Erythroblast (primary cell): Measurements from ENCODE around the gene WDR82.
A peak's percentile ranks its signal among the peaks of the same experiment; 100 is the strongest.

Source experiments
- DNase-seq, 2 experiments: peaks; one replicate each; lab custom pipeline; 2025; lab: John Stamatoyannopoulos, UW
- GATA1 ChIP-seq: IDR thresholded peaks from 2 replicates; pipeline ENCODE4 v1.6.1; 2011; ENCODE audit warnings: low read depth, mild to moderate bottlenecking, control low read depth, low read length, moderate library complexity
- POLR2A ChIP-seq: IDR thresholded peaks from 2 replicates; pipeline ENCODE4 v1.6.1; 2011; ENCODE audit warnings: mild to moderate bottlenecking, low read length

The WDR82 gene

GRCh38 chr3:52298149-52299098 is 20.0 kb upstream of the WDR82 start:
- no peak for DNase-seq

GRCh38 chr3:52297242-52298148 is 19.0 kb upstream of the WDR82 start:
- DNase-seq: no peak
- TF ChIP-seq GATA1: no peak
- TF ChIP-seq POLR2A: no peak

More at GRCh38 chr3:52298149-52299098, 20.0 kb upstream of the WDR82 start:
- TF ChIP-seq POLR2A (no peak), GATA1 (no peak)

- no peak for DNase-seq
- no peak for TF ChIP-seq GATA1
- no peak for TF ChIP-seq POLR2A
Observed at GRCh38 chr3:52295671-52296208, 17.3 kb upstream of the WDR82 start.

DNA sequence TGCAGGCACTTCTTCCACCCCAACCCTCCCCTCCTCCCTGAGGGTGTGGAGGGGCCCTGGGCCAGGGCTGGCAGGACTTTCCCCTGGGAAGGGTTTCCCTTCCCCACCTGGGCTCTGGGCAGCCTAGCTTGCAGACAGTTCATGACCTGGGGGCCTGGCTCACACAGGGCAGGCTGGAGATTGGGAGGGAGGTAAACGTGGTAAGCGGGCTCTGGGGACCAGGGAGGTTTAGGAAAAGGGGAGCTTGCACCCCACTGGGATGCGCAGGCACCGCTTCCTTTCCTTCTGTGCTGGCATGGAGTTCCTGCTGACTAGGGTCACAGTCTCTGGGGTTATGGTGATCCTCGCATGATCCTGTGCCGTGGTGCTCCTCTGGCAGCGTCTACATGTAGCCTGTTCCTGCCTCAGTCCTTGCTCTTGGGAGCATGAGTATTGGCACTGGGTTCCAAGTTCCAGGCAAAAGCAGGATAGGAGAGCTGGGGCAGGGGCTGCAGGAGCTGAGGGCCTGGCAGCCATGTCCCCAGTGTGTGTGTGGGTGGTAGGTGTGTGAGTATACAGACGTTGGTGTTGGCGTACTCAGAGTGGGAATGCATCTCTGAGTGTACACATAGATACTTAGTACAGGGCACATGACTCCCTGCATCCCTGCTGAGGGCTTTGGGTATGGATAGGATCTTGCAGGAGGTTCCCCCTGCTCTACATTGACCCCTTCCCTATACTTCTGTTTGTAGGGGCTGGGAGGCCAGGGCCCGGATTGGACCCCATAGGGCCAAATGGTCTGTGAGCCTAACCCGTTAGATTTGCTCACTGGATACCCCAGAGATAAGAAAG is 16.1 kb upstream of the WDR82 start:
- no peak for DNase-seq
- TF ChIP-seq POLR2A: no peak
- TF ChIP-seq GATA1: no peak

- DNase-seq: no peak
- no peak for TF ChIP-seq POLR2A
- TF ChIP-seq GATA1: no peak
Observed at GRCh38 chr3:52293491-52294319, 15.3 kb upstream of the WDR82 start.

DNA sequence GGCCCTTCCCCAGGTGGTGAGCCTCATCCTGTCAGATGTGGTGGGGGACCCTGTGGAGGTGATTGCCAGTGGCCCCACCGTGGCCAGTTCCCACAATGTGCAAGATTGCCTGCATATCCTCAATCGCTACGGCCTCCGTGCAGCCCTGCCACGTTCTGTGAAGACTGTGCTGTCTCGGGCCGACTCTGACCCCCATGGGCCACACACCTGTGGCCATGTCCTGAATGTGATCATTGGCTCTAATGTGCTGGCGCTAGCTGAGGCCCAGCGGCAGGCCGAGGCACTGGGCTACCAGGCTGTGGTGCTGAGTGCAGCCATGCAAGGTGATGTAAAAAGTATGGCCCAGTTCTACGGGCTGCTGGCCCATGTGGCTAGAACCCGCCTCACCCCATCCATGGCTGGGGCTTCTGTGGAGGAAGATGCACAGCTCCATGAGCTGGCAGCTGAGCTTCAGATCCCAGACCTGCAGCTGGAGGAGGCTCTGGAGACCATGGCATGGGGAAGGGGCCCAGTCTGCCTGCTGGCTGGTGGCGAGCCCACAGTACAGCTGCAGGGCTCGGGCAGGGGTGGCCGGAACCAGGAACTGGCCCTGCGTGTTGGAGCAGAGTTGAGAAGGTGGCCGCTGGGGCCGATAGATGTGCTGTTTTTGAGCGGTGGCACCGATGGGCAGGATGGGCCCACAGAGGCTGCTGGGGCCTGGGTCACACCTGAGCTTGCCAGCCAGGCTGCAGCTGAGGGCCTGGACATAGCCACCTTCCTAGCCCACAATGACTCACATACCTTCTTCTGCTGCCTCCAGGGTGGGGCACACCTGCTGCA is 14.0 kb upstream of the WDR82 start:
- no peak for DNase-seq
- TF ChIP-seq POLR2A (no peak), GATA1 (no peak)

DNA sequence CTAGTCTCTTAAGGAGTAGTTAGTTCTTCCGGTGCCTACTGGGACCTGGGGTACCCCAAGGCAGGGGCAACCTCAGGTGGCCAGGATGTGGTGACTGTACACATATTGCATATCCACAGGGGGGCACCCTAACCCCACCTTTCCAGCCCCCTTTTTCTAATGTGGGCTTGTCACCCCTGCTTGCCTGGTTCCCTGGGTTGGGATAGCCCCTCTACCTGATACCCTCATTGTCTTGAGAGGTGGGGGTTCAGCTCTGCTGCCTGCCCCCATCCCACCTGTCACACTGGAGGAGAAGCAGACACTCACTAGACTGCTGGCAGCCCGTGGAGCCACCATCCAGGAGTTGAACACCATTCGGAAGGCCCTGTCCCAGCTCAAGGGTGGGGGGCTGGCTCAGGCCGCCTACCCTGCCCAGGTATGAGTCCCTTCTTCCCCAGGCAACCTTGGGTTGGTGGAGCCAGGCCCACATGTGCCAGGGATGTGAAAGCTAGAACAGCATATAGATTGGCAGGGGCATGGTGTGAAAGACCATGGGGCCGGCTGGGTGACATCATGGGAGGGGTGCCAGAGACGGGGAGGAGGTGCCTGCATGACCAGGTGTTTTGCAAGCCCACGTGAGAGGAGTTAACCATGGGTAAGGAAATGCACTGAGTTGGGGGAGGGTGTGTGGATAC is 13.2 kb upstream of the WDR82 start:
- DNase-seq: peak; percentile 30 to 63
- TF ChIP-seq POLR2A (no peak), GATA1 (no peak)

DNA sequence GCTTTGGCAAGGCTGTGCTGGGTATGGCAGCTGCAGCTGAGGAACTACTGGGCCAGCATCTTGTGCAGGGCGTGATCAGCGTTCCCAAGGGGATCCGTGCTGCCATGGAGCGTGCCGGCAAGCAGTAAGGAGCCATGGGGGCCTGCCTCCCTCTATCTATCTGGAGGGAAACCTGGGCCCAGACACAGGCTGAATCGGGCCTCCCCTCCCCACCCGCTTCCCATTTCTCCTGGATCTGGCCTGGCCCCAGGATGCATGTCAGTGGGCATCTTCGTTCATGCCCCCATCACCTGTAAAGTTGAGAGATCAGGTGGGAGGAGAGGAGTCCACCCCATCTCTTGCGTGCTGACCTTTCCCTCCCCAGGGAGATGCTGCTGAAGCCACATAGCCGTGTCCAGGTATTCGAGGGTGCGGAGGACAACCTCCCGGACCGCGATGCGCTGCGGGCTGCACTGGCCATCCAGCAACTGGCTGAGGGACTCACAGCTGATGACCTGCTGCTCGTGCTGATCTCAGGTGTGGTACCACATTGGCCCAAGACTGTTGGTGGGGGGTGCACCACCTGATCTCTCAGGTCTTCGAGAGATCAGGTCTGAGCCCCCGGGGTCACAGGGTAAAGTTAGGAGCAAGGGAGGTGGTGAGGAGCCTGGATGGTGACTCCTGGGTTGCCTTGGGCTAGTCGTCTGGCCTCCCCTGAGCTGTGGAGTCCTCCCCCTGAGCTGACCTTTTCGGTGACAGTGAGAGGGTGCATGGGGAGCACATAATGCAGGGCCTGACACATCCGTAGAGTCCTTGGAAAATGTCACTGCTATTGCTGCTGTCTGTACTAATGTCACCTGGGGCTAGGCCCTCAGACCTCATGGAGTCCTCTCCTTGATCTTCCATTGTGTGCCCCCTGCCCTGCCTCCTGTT is 12.4 kb upstream of the WDR82 start:
- DNase-seq: no peak
- no peak for TF ChIP-seq GATA1
- no peak for TF ChIP-seq POLR2A

DNA sequence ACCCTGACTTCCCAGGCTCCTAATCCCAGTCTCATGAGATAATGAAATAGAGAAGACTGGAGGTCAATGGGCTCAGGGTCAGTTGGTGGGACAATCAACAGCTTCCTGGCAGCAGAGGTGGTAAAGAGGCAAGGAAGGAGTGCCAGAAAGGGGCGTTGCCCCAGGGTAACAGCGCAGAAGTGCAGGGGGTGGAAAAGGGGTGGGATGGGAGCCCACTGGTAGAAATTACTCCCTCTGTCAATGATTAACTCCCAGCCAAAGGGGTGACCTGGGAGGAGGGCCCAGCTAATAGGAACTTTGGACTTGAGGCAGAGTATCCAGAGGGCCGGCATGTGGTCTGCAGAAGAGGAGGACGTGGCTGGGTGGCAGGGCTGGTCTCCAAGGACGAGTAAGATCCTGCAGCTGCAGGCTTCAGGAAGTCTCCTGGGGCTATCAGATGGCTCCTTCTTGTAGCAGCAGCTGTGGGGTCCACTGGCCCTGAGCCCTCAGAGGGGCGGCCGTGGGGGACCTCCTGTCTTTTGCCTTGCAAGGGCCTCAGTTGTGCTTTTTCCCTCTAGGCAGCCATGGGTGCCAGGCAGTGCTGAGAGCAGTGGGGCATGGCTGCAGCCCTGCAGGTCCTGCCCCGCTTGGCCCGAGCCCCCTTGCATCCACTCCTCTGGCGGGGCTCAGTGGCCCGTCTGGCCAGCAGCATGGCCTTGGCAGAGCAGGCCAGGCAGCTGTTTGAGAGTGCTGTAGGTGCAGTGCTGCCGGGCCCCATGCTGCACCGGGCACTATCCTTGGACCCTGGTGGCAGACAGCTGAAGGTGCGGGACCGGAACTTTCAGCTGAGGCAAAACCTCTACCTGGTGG is 11.5 kb upstream of the WDR82 start:
- DNase-seq: no peak
- TF ChIP-seq POLR2A: no peak
- TF ChIP-seq GATA1: no peak
